SKM-1 treated with dmso at 0.1 percent for 144 hours (cell line): ENCODE results near the gene HBS1L.

Experiments used
- DNase-seq: peaks from one replicate; lab custom pipeline; 2025; ENCODE audit not compliant: unreplicated experiment; lab: John Stamatoyannopoulos, UW

HBS1L gene

GRCh38 chr6:135054569-135055498, at the start of gene HBS1L:
HBS1L (minus strand) TSS chr6:135054822; CDS start chr6:135054691, 131 bp downstream.
- DNase-seq, result peak; percentile 92

- no peak for DNase-seq
These were observed 49.6 kb upstream of the HBS1L start for GRCh38 chr6:135104199-135104598.

GRCh38 chr6:135102191-135102590, 47.6 kb upstream of the HBS1L start:
- DNase-seq, result no peak

- DNase-seq, result no peak
These were observed 42.5 kb upstream of the HBS1L start for GRCh38 chr6:135097172-135097571.

GRCh38 chr6:135096403-135097130, 41.9 kb upstream of the HBS1L start:
- no peak for DNase-seq

- DNase-seq, result no peak
These were observed 41.1 kb upstream of the HBS1L start for GRCh38 chr6:135095716-135096115.

GRCh38 chr6:135094403-135094821, 39.8 kb upstream of the HBS1L start:
- no peak for DNase-seq

GRCh38 chr6:135093578-135093977, 39.0 kb upstream of the HBS1L start:
- no peak for DNase-seq

- DNase-seq, result no peak
These were observed 38.1 kb upstream of the HBS1L start for GRCh38 chr6:135092724-135093123.

GRCh38 chr6:135090819-135091218, 36.2 kb upstream of the HBS1L start:
- no peak for DNase-seq

GRCh38 chr6:135089901-135090300, 35.3 kb upstream of the HBS1L start:
- no peak for DNase-seq

GRCh38 chr6:135088818-135089809, 34.5 kb upstream of the HBS1L start:
- peak; percentile 57 for DNase-seq

- no peak for DNase-seq
These were observed 33.7 kb upstream of the HBS1L start for GRCh38 chr6:135088281-135088680.

GRCh38 chr6:135087803-135088202, 33.2 kb upstream of the HBS1L start:
- DNase-seq, result no peak

- no peak for DNase-seq
These were observed 32.8 kb upstream of the HBS1L start for GRCh38 chr6:135087403-135087802.

- DNase-seq, result no peak
These were observed 31.8 kb upstream of the HBS1L start for GRCh38 chr6:135086414-135086764.

- DNase-seq, result no peak
These were observed 31.2 kb upstream of the HBS1L start for GRCh38 chr6:135085700-135086413.

GRCh38 chr6:135084916-135085269, 30.3 kb upstream of the HBS1L start:
- DNase-seq, result no peak

GRCh38 chr6:135084001-135084915, 29.6 kb upstream of the HBS1L start:
- DNase-seq, result no peak
